HepG2 (cell line): Measurements from ENCODE around the gene TRIM27. TPM values are rescaled to one million over a fixed set of nuclear protein-coding genes. Genes with fewer than 3 reads are reported as not detected.

Experiments
- ATRX ChIP-seq: sonication (generic); formaldehyde crosslinking; IDR thresholded peaks from 2 replicates; pipeline ENCODE4 v1.4.0; 2020; ENCODE audit warnings: missing genetic modification reagents, borderline replicate concordance
- FOXM1 ChIP-seq: sonication (generic); formaldehyde crosslinking; IDR thresholded peaks from 2 replicates; pipeline ENCODE4 v1.5.0; 2020; ENCODE audit warnings: missing genetic modification reagents
- FOXO4 ChIP-seq: sonication (generic); formaldehyde crosslinking; conservative IDR thresholded peaks from 2 replicates; pipeline ENCODE4 v1.8.1; 2023; ENCODE audit warnings: missing genetic modification reagents
- HHEX ChIP-seq: IDR thresholded peaks from 2 replicates; pipeline ENCODE4 v1.6.1; 2016; ENCODE audit warnings: control low read depth
- HINFP ChIP-seq: sonication (generic); formaldehyde crosslinking; IDR thresholded peaks from 2 replicates; pipeline ENCODE4 v1.4.0; 2020; ENCODE audit warnings: low read depth, mild to moderate bottlenecking, missing genetic modification reagents
- MAF1 ChIP-seq: sonication (generic); formaldehyde crosslinking; IDR thresholded peaks from 2 replicates; pipeline ENCODE4 v1.5.0; 2020; ENCODE audit warnings: missing genetic modification reagents, borderline replicate concordance
- TCF7L2 ChIP-seq: IDR thresholded peaks from 2 replicates; pipeline ENCODE4 v1.6.1; 2011; ENCODE audit warnings: mild to moderate bottlenecking, low read depth, low read length, moderate library complexity
- polyA plus RNA-seq, 8 experiments: library from polyadenylated mRNA; depleted of rRNA in 3 of 8; stranded (reverse) in 7 of 8; unstranded in 1 of 8; fragments of >200 nt; fragmentation: Illumina TruSeq in 4 of 8; extraction: Trizol in 4 of 8; gene quantifications; 2 replicates each; pipeline versions ENCODE4 v1.2.1 to v1.2.3, GENCODE V29; 2011 to 2016; ENCODE audit warnings: low read depth in 4 of 8, missing spikeins in 1 of 8, mixed read lengths in 1 of 8; ENCODE audit not compliant: insufficient read depth in 1 of 8
- total RNA-seq, 5 experiments: library from RNA; depleted of rRNA; stranded (reverse); fragments of >200 nt; fragmentation: Illumina TruSeq; extraction: Trizol; gene quantifications; 2 replicates each; pipeline ENCODE4 v1.2.3, GENCODE V29; 2016; ENCODE audit warnings: low read depth in 1 of 5
- TF ChIP-seq, protein P1 (sequence below): conservative IDR thresholded peaks from 2 replicates; pipeline ENCODE4 v1.6.1; 2018; ENCODE audit warnings: missing genetic modification reagents
- TF ChIP-seq, protein P2 (sequence below): IDR thresholded peaks from 2 replicates; pipeline ENCODE4 v1.6.1; 2016; ENCODE audit warnings: missing compliant biosample characterization, missing genetic modification reagents, borderline replicate concordance
- TF ChIP-seq, protein P3 (sequence below): sonication (generic); formaldehyde crosslinking; IDR thresholded peaks from 2 replicates; pipeline ENCODE4 v1.5.0; 2020; ENCODE audit warnings: mild to moderate bottlenecking, missing genetic modification reagents, borderline replicate concordance
- TF ChIP-seq, protein P4 (sequence below): sonication (generic); formaldehyde crosslinking; IDR thresholded peaks from 2 replicates; pipeline ENCODE4 v1.5.0; 2020; ENCODE audit warnings: mild to moderate bottlenecking, missing genetic modification reagents
- TF ChIP-seq, protein P5 (sequence below): sonication (generic); formaldehyde crosslinking; IDR thresholded peaks from 2 replicates; pipeline ENCODE4 v1.4.0; 2020; ENCODE audit warnings: missing genetic modification reagents

Gene TRIM27
- total and polyA plus RNA-seq, 2 of the 13 experiments (the other 11 are each of a cell fraction or from before 2014, with no cell fraction given) = 88.6 to 112 TPM

- TF ChIP-seq FOXO4 (CRISPR knock-in tag) = no peak
- TF ChIP-seq, protein P1, sequence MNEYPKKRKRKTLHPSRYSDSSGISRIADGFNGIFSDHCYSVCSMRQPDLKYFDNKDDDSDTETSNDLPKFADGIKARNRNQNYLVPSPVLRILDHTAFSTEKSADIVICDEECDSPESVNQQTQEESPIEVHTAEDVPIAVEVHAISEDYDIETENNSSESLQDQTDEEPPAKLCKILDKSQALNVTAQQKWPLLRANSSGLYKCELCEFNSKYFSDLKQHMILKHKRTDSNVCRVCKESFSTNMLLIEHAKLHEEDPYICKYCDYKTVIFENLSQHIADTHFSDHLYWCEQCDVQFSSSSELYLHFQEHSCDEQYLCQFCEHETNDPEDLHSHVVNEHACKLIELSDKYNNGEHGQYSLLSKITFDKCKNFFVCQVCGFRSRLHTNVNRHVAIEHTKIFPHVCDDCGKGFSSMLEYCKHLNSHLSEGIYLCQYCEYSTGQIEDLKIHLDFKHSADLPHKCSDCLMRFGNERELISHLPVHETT (CRISPR knock-in tag) = no peak
- no peak for TF ChIP-seq TCF7L2
- no peak for TF ChIP-seq ATRX (CRISPR knock-in tag)
- TF ChIP-seq, protein P2, sequence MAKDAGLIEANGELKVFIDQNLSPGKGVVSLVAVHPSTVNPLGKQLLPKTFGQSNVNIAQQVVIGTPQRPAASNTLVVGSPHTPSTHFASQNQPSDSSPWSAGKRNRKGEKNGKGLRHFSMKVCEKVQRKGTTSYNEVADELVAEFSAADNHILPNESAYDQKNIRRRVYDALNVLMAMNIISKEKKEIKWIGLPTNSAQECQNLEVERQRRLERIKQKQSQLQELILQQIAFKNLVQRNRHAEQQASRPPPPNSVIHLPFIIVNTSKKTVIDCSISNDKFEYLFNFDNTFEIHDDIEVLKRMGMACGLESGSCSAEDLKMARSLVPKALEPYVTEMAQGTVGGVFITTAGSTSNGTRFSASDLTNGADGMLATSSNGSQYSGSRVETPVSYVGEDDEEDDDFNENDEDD = no peak
- no peak for TF ChIP-seq HHEX (CRISPR knock-in tag)
- TF ChIP-seq, protein P3, sequence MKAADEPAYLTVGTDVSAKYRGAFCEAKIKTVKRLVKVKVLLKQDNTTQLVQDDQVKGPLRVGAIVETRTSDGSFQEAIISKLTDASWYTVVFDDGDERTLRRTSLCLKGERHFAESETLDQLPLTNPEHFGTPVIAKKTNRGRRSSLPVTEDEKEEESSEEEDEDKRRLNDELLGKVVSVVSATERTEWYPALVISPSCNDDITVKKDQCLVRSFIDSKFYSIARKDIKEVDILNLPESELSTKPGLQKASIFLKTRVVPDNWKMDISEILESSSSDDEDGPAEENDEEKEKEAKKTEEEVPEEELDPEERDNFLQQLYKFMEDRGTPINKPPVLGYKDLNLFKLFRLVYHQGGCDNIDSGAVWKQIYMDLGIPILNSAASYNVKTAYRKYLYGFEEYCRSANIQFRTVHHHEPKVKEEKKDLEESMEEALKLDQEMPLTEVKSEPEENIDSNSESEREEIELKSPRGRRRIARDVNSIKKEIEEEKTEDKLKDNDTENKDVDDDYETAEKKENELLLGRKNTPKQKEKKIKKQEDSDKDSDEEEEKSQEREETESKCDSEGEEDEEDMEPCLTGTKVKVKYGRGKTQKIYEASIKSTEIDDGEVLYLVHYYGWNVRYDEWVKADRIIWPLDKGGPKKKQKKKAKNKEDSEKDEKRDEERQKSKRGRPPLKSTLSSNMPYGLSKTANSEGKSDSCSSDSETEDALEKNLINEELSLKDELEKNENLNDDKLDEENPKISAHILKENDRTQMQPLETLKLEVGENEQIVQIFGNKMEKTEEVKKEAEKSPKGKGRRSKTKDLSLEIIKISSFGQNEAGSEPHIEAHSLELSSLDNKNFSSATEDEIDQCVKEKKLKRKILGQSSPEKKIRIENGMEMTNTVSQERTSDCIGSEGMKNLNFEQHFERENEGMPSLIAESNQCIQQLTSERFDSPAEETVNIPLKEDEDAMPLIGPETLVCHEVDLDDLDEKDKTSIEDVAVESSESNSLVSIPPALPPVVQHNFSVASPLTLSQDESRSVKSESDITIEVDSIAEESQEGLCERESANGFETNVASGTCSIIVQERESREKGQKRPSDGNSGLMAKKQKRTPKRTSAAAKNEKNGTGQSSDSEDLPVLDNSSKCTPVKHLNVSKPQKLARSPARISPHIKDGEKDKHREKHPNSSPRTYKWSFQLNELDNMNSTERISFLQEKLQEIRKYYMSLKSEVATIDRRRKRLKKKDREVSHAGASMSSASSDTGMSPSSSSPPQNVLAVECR (CRISPR knock-in tag) = peak; percentile 67; the same call in 1 of the 2 replicates
- TF ChIP-seq, protein P4, sequence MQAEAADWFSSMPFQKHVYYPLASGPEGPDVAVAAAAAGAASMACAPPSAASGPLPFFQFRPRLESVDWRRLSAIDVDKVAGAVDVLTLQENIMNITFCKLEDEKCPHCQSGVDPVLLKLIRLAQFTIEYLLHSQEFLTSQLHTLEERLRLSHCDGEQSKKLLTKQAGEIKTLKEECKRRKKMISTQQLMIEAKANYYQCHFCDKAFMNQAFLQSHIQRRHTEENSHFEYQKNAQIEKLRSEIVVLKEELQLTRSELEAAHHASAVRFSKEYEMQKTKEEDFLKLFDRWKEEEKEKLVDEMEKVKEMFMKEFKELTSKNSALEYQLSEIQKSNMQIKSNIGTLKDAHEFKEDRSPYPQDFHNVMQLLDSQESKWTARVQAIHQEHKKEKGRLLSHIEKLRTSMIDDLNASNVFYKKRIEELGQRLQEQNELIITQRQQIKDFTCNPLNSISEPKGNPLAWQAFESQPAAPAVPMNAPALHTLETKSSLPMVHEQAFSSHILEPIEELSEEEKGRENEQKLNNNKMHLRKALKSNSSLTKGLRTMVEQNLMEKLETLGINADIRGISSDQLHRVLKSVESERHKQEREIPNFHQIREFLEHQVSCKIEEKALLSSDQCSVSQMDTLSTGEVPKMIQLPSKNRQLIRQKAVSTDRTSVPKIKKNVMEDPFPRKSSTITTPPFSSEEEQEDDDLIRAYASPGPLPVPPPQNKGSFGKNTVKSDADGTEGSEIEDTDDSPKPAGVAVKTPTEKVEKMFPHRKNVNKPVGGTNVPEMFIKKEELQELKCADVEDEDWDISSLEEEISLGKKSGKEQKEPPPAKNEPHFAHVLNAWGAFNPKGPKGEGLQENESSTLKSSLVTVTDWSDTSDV = 0 out of 2 replicates have a peak, but pooled peaks have one; percentile 21
- peak; percentile 81; the same call in 1 of the 2 replicates for TF ChIP-seq MAF1 (CRISPR knock-in tag)
- TF ChIP-seq, protein P5, sequence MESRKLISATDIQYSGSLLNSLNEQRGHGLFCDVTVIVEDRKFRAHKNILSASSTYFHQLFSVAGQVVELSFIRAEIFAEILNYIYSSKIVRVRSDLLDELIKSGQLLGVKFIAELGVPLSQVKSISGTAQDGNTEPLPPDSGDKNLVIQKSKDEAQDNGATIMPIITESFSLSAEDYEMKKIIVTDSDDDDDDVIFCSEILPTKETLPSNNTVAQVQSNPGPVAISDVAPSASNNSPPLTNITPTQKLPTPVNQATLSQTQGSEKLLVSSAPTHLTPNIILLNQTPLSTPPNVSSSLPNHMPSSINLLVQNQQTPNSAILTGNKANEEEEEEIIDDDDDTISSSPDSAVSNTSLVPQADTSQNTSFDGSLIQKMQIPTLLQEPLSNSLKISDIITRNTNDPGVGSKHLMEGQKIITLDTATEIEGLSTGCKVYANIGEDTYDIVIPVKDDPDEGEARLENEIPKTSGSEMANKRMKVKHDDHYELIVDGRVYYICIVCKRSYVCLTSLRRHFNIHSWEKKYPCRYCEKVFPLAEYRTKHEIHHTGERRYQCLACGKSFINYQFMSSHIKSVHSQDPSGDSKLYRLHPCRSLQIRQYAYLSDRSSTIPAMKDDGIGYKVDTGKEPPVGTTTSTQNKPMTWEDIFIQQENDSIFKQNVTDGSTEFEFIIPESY (CRISPR knock-in tag) = 0 out of 2 replicates have a peak, but pooled peaks have one; percentile 5
- no peak for TF ChIP-seq FOXM1 (CRISPR knock-in tag)
- TF ChIP-seq HINFP (CRISPR knock-in tag) = peak; percentile 70; the same call in 1 of the 2 replicates
Observed at GRCh38 chr6:28943557-28944411, 20.0 kb upstream of the TRIM27 start (continued).
